Frontal cortex (tissue), 4 donors: ENCODE measurements around the gene GPAT2. TPM values are rescaled to one million over a fixed set of nuclear protein-coding genes. Genes with fewer than 3 reads are reported as not detected.
"Not testable (repeated sequence)": the region's sequence is repeated elsewhere in the genome, so short reads cannot be mapped to it uniquely, and the experiment has no call there.

ENCODE experiments used
- DNase-seq, 2 donors: peaks; one replicate each; pipeline ENCODE4 v3.0.0; 2012; ENCODE audit warnings: low spot score in 2 of 2
- FAIRE-seq: peaks from 2 replicates; lab custom pipeline; 2012; peaks lifted over from hg19 to GRCh38; lab: Jason Lieb, UNC
- total RNA-seq: library from RNA; depleted of rRNA; stranded (reverse); fragments of >200 nt; gene quantifications from one replicate; pipeline ENCODE4 v1.2.3, GENCODE V29; 2014
- donor health status: control.
- donor health status: control.
- donor health status: control.

The GPAT2 gene
- total RNA-seq, 1 donor from 2014 or later = 2.0 TPM

GRCh38 chr2:96027725-96028325 lies 6.9 kb downstream of the GPAT2 start:
- FAIRE-seq, DNase-seq: not testable (repeated sequence)

GRCh38 chr2:96025755-96026154 lies 9.0 kb downstream of the GPAT2 start:
- not testable (repeated sequence) for DNase-seq, FAIRE-seq

DNA sequence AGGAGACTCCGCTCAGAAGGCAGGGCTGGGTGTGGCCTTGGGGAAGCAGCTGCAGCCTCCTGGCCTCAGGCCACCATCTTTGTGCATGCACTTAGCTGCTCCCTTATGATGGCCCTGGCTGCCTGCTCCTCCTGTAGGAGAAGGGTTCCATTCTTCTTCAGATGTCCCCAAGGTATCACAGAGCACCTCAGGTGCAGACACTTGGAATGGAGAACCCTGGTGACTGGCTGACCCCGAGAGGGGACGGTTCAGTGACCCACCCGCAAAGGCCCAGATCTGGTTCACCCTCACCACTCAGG lies 9.6 kb downstream of the GPAT2 start:
- DNase-seq = no peak
- no peak for FAIRE-seq

- no peak for DNase-seq
- no peak for FAIRE-seq
These were observed 10.2 kb downstream of the GPAT2 start for GRCh38 chr2:96024336-96025193.

- not testable (repeated sequence) for DNase-seq, FAIRE-seq
These were observed 11.0 kb downstream of the GPAT2 start for GRCh38 chr2:96023701-96024100.

- DNase-seq = peak; percentile 68 to 77
- not testable (repeated sequence) for FAIRE-seq
These were observed 11.8 kb downstream of the GPAT2 start for GRCh38 chr2:96022701-96023447.

DNA sequence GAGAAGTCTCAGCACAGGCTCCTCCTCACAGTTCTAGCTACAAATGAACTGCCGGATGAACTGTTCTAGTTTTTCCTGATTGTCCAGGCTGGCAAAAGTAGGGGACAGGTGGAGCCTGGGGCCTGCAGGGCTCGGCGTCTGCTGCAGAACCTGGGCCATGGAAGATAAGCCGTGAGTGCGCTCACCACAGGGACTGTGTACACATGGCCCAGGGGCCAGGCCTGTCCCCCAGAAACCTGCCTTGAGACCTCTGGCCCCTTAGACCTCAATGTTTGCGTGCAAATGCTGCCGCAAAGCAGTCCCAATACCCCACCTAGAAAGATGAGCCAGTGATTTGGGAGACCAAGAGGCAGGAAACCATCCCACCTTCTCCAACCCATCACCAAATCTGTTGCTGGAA lies 12.6 kb downstream of the GPAT2 start:
- not testable (repeated sequence) for FAIRE-seq

DNA sequence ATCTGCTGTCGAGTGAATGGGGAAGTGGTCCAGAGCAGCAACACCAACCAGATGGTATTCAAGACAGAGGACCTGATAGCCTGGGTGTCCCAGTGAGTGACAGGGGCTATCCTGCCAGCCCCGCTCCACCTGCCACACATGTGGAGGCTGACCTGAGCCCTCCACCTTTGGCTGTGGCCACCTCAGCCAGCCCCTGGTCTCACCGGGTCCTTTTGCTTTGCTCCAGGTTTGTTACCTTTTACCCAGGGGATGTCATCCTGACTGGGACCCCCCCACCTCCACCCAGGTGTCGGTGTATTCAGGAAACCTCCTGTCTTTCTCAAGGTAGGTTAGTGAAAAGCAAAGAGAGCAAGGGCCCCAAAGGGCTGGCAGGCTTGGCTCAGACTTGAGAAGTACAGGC lies 13.6 kb downstream of the GPAT2 start:
- FAIRE-seq, DNase-seq: not testable (repeated sequence)

More for the DNA sequence above, 12.6 kb downstream of the GPAT2 start:
- not testable (repeated sequence) for DNase-seq

DNA sequence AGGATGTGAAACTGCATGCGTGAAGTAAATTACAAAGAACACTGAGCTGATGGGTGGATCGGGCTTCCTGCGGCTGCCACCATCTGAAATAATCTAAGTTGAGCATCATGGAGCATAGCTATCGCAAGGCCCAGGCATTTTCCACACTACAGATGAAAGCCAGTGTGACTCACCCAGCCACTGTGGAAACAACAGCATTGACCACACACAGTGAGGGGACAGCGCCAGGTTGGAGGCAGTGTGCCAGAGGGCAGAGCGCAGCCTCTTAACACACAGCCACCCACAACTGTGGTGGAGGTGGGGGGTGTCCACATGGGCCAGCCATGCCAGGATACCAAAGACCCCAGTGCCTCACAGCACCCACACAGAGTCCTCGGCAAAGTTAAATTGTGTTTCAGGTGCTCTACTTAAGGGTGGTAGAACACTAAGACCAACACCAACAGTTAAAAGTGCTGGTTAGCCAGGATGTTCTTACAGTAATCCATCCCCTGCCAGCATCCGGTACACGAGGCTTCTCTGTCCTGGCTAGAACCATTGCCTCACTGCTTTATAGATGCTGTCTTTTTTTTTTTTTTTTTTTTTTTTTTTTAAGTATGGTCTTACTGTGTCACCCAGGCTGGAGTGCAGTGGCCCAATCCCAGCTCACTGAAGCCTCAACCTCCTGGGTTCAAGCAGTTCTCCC lies 14.7 kb downstream of the GPAT2 start:
- FAIRE-seq, DNase-seq: not testable (repeated sequence)

- FAIRE-seq, DNase-seq: not testable (repeated sequence)
These were observed 18.4 kb downstream of the GPAT2 start for GRCh38 chr2:96016321-96016720.

GRCh38 chr2:96012792-96013264 lies 21.9 kb downstream of the GPAT2 start:
- DNase-seq, FAIRE-seq: not testable (repeated sequence)

GRCh38 chr2:96012086-96012791 lies 22.5 kb downstream of the GPAT2 start:
- FAIRE-seq = not testable (repeated sequence)
- DNase-seq = peak in 1 of 2 donors; percentile 52

- FAIRE-seq, DNase-seq: not testable (repeated sequence)
These were observed 23.6 kb downstream of the GPAT2 start for GRCh38 chr2:96011129-96011455.

GRCh38 chr2:96010320-96011128 lies 24.2 kb downstream of the GPAT2 start:
- not testable (repeated sequence) for FAIRE-seq

DNA sequence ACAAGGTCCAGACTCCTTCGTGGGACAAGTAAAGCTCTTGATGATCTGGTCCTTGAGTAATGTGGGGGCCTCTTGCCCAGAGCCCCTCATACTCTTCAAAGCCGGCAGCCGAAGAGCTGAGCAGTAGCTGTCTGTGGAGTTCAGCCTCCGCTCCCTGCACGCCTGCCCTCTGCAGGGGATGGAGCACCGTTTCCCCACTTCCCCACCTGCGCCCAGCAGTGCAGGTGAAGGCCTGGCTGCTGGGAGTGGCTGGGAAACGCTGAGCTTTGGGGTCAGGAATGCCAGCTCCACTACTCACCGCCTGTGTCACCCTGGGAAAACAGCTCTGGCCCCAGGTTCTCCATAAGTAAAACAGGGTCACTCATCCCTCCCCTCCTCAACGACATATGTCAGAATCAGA lies 24.9 kb downstream of the GPAT2 start:
- DNase-seq, FAIRE-seq: not testable (repeated sequence)

More at GRCh38 chr2:96010320-96011128, 24.2 kb downstream of the GPAT2 start:
- DNase-seq = peak; percentile 74 to 82

DNA sequence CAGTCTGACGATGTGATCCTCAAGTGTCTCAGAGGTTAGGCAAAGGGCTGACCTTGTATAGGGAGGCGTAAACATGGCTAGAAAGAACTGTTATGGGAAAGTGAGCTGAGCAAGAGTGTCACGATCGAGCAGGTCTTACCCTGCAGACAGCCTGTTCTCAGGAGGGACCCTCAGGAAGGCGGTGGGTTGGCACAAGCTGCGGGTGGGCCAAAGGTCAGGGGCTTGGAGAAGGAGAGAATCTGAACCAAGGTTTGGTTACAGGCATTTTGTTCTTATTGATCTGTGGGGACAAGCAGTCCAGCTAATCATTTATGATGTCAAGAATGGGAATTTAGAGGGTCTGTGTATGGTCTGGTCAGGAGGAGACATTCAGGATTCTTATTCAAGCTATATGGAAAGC lies 26.7 kb downstream of the GPAT2 start:
- not testable (repeated sequence) for DNase-seq, FAIRE-seq

- not testable (repeated sequence) for FAIRE-seq, DNase-seq
These were observed 28.5 kb downstream of the GPAT2 start for GRCh38 chr2:96006248-96006647.
